Measurements from ENCODE around the gene TBC1D3I. TPM values are rescaled to one million over a fixed set of nuclear protein-coding genes. Genes with fewer than 3 reads are reported as not detected.

TBC1D3I gene
- under 0.01 and 0.73 TPM in 2 replicates for total RNA-seq

DNA sequence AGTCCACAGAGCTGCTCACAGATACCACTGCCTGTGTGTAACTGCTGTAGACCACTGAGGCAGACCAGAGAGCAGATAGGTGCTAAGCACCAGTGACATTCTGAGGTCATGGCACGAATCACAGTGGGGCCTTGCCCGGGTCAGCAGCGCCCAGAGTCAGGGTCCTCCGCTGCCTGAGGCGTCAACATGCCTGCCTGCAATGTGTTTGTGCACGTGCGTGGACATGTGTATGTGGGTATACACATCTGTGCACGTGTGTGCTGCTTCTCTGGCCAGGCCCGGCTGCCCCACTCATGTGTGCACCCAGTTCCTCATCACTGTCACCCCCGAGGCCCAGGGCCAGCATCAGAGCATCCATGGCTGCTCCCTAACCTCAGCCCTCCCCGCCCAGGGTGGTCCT is at the start of gene TBC1D3I:
TSS of gene TBC1D3I (minus strand) at position 101 of the 400 bp plus-strand sequence. CDS start 1,585 bp downstream, outside the sequence.

DNA sequence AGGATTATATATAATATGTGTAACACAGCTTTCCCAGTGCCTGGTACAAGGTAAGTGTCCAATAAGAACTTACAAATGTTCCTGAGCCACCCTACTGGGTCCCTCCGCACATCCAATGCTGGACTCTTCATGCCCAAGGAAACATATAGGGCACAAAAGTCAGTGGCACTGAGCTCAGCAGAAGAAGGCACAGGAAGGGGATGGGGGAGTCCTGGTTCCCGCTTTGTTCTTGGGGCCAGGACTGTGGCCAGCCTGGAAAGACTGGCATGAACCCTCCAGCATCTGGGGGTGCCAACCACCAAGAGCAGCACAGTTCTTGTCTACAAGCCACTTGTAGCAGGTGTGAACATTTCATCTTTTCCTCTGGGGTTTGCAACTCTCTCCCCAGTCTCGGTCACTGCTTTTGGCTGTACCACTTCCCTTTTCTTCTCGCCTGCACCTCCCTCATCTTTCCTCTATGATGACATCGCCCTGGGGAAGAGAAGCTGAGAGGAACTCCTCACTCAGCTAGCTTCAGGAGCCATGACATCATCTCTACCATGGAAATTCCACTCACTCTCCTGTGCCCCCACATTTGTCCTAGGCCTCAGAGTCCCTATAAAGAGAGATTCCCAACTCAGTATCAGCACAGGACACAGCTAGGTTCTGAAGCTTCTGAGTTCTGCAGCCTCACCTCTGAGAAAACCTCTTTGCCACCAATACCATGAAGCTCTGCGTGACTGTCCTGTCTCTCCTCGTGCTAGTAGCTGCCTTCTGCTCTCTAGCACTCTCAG is 53.7 kb downstream of the TBC1D3I start, which contains the start of gene CCL4L2:
TSS of gene CCL4L2 (plus strand) at position 625 of the 773 bp plus-strand sequence.

Small RNAs within 50 kb of the gene (small RNA-seq; reads per million reads assigned to genes)
- gene AC243829.3 (not detected), gene AC243829.6 (not detected), gene RF00019 (not detected)

Other genes with a start within 250 kb of the TBC1D3I start
- gene CCL23, start 246.6 kb downstream of the TBC1D3I start, total RNA-seq = not detected in 2 replicates
- gene CCL18, start 200.3 kb downstream of the TBC1D3I start, total RNA-seq = not detected in 2 replicates
- gene CCL3, start 174.4 kb downstream of the TBC1D3I start, total RNA-seq = not detected in 2 replicates
- 0.32 TPM in 1 of 2 replicates, not detected in the other for gene CCL4, start 160.7 kb downstream of the TBC1D3I start, total RNA-seq
- not detected in 2 replicates for gene TBC1D3B, start 87.9 kb downstream of the TBC1D3I start, total RNA-seq
- not detected in 2 replicates for gene CCL3L1, start 67.8 kb downstream of the TBC1D3I start, total RNA-seq
- gene CCL4L2, start 53.5 kb downstream of the TBC1D3I start, total RNA-seq = not detected in 2 replicates
- gene TBC1D3G, start 59.3 kb upstream of the TBC1D3I start, total RNA-seq = not detected in 2 replicates
- gene TBC1D3H, start 123.9 kb upstream of the TBC1D3I start, total RNA-seq = not detected in 2 replicates
- 18.2 and 21.9 TPM in 2 replicates for gene ZNHIT3, start 222.1 kb upstream of the TBC1D3I start, total RNA-seq